Measurements from ENCODE around the gene NTHL1. TPM values are rescaled to one million over a fixed set of nuclear protein-coding genes. Genes with fewer than 3 reads are reported as not detected.

The NTHL1 gene
- total RNA-seq, 1 donor from 2014 or later, result 28.5 TPM

GRCh38 chr16:2028146-2028545 lies 19.5 kb downstream of the NTHL1 start:
- intact Hi-C loops (cut with DNase I), result no loop called here

GRCh38 chr16:2027024-2028010 lies 20.3 kb downstream of the NTHL1 start:
- Histone ChIP-seq H3K4me1 (peaks cover 83% of the 10 kb centered on the region), H3K4me3 (peak overlapping the region; percentile 67 to 81), H3K36me3 (no peaks in the 10 kb centered on the region), H3K27me3 (no peaks in the 10 kb centered on the region), H3K9me3 (no peaks in the 10 kb centered on the region), H3K27ac (peak overlapping the region; percentile 52)
- TF ChIP-seq POLR2AphosphoS5 (IDR thresholded peaks at IDR 0.05; ENCODE audit: insufficient read depth in 1 of 2, low read depth in 1 of 2), result no peak
- no peak for TF ChIP-seq CTCF (IDR thresholded peaks at IDR 0.05)
- no peak for TF ChIP-seq POLR2A (IDR thresholded peaks at IDR 0.05)
- intact Hi-C loops (cut with DNase I), result no loop called here
- no peak for DNase-seq (ENCODE audit: extremely low spot score in 2 of 2)

More at GRCh38 chr16:2028146-2028545, 19.5 kb downstream of the NTHL1 start:
- no peak for TF ChIP-seq CTCF (IDR thresholded peaks at IDR 0.05)
- no peak for TF ChIP-seq POLR2AphosphoS5 (IDR thresholded peaks at IDR 0.05; ENCODE audit: insufficient read depth in 1 of 2, low read depth in 1 of 2)
- TF ChIP-seq POLR2A (IDR thresholded peaks at IDR 0.05), result no peak
- H3K27ac ChIP-seq, result peak overlapping the region; percentile 52
- DNase-seq (ENCODE audit: extremely low spot score in 2 of 2), result no peak
- H3K4me3 ChIP-seq, result peak overlapping the region; percentile 67 to 81
- no peaks in the 10 kb centered on the region for H3K36me3 ChIP-seq
- H3K4me1 ChIP-seq, result peaks cover 84% of the 10 kb centered on the region
- H3K27me3 ChIP-seq, result no peaks in the 10 kb centered on the region
- no peaks in the 10 kb centered on the region for H3K9me3 ChIP-seq

- no peak for DNase-seq (ENCODE audit: extremely low spot score in 2 of 2)
- H3K27me3 ChIP-seq, result no peaks in the 10 kb centered on the region
- TF ChIP-seq POLR2A (IDR thresholded peaks at IDR 0.05) (no peak), CTCF (IDR thresholded peaks at IDR 0.05) (no peak), POLR2AphosphoS5 (IDR thresholded peaks at IDR 0.05; ENCODE audit: insufficient read depth in 1 of 2, low read depth in 1 of 2) (no peak)
- intact Hi-C loops (cut with DNase I), result no loop called here
- H3K9me3 ChIP-seq, result no peaks in the 10 kb centered on the region
- peak within 1 kb of the TSS; percentile 81 for H3K27ac ChIP-seq
- H3K4me1 ChIP-seq, result peaks cover 78% of the 10 kb centered on the region
- peak within 1 kb of the TSS; percentile 67 to 81 for H3K4me3 ChIP-seq
- H3K36me3 ChIP-seq, result no peaks in the 10 kb centered on the region
These were observed 21.1 kb downstream of the NTHL1 start, which contains the start of gene NHERF2 for GRCh38 chr16:2026461-2027023. TSS of gene NHERF2 (plus strand) at chr16:2026902. CDS start at chr16:2027006, 104 bp downstream.

- Histone ChIP-seq H3K27ac (peak overlapping the region; percentile 81), H3K36me3 (no peaks in the 10 kb centered on the region), H3K4me3 (peak overlapping the region; percentile 67 to 81), H3K9me3 (no peaks in the 10 kb centered on the region), H3K27me3 (no peaks in the 10 kb centered on the region), H3K4me1 (peaks cover 72% of the 10 kb centered on the region)
- TF ChIP-seq POLR2AphosphoS5 (IDR thresholded peaks at IDR 0.05; ENCODE audit: insufficient read depth in 1 of 2, low read depth in 1 of 2) (no peak), POLR2A (IDR thresholded peaks at IDR 0.05) (no peak), CTCF (IDR thresholded peaks at IDR 0.05) (no peak)
- DNase-seq (ENCODE audit: extremely low spot score in 2 of 2), result no peak
- intact Hi-C loops (cut with DNase I), result no loop called here
These were observed 21.7 kb downstream of the NTHL1 start for GRCh38 chr16:2025878-2026460.

All from vagina (tissue), 2 donors.